ENCODE measurements around the gene ZNF778. TPM values are rescaled to one million over a fixed set of nuclear protein-coding genes. Genes with fewer than 3 reads are reported as not detected.

ZNF778 gene
- total and polyA plus RNA-seq, 2 donors (not counting 1 experiment from before 2014, with no cell fraction given): 2.2 to 13.4 TPM

GRCh38 chr16:89232107-89232506, 14.6 kb downstream of the ZNF778 start:
- Histone ChIP-seq H4K20me1 (ENCODE audit: control insufficient read depth, insufficient read depth, low read length, poor library complexity, severe bottlenecking) (no peaks in the 10 kb centered on the region), H3K27me3 (replicated peaks in 1 of 4; ENCODE audit: control extremely low read depth in 1 of 4, control insufficient read depth in 3 of 4, insufficient read depth in 4 of 4, low read length in 3 of 4) (no peaks in the 10 kb centered on the region), H3K9me3 (ENCODE audit: control extremely low read depth in 1 of 3, control insufficient read depth in 2 of 3, insufficient read depth in 1 of 3, low read length in 2 of 3) (peaks cover 4 to 17% (median 16%) of the 10 kb centered on the region in 3 donors), H3K27ac (ENCODE audit: low read length in 2 of 2) (no peak overlapping the region), H3K36me3 (replicated peaks in 1 of 2; ENCODE audit: control extremely low read depth in 1 of 2, control insufficient read depth in 1 of 2, extremely low read depth in 1 of 2, insufficient read depth in 2 of 2, low read length in 1 of 2) (peaks cover 14 to 33% of the 10 kb centered on the region in 2 experiments), H2AFZ (ENCODE audit: insufficient read depth, low read depth, low read length, poor library complexity, severe bottlenecking) (no peak overlapping the region), H3K4me3 (ENCODE audit: control extremely low read depth in 1 of 5, extremely low read depth in 1 of 5, insufficient read depth in 1 of 5, low read depth in 2 of 5, low read length in 4 of 5) (no peak overlapping the region), H3K4me1 (ENCODE audit: control insufficient read depth in 2 of 2, insufficient read depth in 2 of 2, low read length in 2 of 2) (no peaks in the 10 kb centered on the region), H3K79me2 (ENCODE audit: control insufficient read depth, insufficient read depth, low read length) (peaks cover 13% of the 10 kb centered on the region), H3K9ac (ENCODE audit: low read length) (no peak overlapping the region), H3K4me2 (replicated peaks; ENCODE audit: low read depth, low read length, poor library complexity, severe bottlenecking) (no peak overlapping the region)
- Mint-ChIP-seq H3K4me1 (no peaks in the 10 kb centered on the region), H3K27me3 (no peaks in the 10 kb centered on the region), H3K27ac (no peak overlapping the region), H3K4me3 (no peak overlapping the region), H3K9me3 (ENCODE audit: insufficient read depth) (no peaks in the 10 kb centered on the region)
- DNase-seq: no peak
- no peak for ATAC-seq (ENCODE audit: low read depth)
- intact Hi-C loops (cut with micrococcal nuclease): no loop called here
- POLR2A ChIA-PET: no interaction called here
- TF ChIP-seq, protein P1, sequence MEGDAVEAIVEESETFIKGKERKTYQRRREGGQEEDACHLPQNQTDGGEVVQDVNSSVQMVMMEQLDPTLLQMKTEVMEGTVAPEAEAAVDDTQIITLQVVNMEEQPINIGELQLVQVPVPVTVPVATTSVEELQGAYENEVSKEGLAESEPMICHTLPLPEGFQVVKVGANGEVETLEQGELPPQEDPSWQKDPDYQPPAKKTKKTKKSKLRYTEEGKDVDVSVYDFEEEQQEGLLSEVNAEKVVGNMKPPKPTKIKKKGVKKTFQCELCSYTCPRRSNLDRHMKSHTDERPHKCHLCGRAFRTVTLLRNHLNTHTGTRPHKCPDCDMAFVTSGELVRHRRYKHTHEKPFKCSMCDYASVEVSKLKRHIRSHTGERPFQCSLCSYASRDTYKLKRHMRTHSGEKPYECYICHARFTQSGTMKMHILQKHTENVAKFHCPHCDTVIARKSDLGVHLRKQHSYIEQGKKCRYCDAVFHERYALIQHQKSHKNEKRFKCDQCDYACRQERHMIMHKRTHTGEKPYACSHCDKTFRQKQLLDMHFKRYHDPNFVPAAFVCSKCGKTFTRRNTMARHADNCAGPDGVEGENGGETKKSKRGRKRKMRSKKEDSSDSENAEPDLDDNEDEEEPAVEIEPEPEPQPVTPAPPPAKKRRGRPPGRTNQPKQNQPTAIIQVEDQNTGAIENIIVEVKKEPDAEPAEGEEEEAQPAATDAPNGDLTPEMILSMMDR (IDR thresholded peaks at IDR 0.05): no peak
- no peak for TF ChIP-seq EZH2 (IDR thresholded peaks at IDR 0.05; ENCODE audit: borderline replicate concordance, insufficient read depth, low read depth, low read length, poor library complexity, severe bottlenecking)
- WGBS (ENCODE audit: insufficient coverage): 100% methylated on average over 2 of the region's 2 CpGs
- CTCF ChIA-PET: no interaction called here

- no peak for DNase-seq
Measured at GRCh38 chr16:89233678-89234490, 16.4 kb downstream of the ZNF778 start.

More at GRCh38 chr16:89233678-89234490, 16.4 kb downstream of the ZNF778 start:
- TF ChIP-seq, protein P1 (IDR thresholded peaks at IDR 0.05): no peak
- H3K9me3 ChIP-seq (ENCODE audit: control extremely low read depth in 1 of 3, control insufficient read depth in 2 of 3, insufficient read depth in 1 of 3, low read length in 2 of 3): peaks cover 0 to 6% (median 0%) of the 10 kb centered on the region in 3 donors
- no peak overlapping the region for H3K27ac ChIP-seq (ENCODE audit: low read length in 2 of 2)
- no peak overlapping the region for H3K9ac ChIP-seq (ENCODE audit: low read length)
- no peak overlapping the region for H3K4me3 ChIP-seq (ENCODE audit: control extremely low read depth in 1 of 5, extremely low read depth in 1 of 5, insufficient read depth in 1 of 5, low read depth in 2 of 5, low read length in 4 of 5)
- peaks cover 2% of the 10 kb centered on the region for H3K79me2 ChIP-seq (ENCODE audit: control insufficient read depth, insufficient read depth, low read length)
- H4K20me1 ChIP-seq (ENCODE audit: control insufficient read depth, insufficient read depth, low read length, poor library complexity, severe bottlenecking): no peaks in the 10 kb centered on the region
- Mint-ChIP-seq H3K9me3 (ENCODE audit: insufficient read depth) (no peaks in the 10 kb centered on the region), H3K4me3 (no peak overlapping the region), H3K27ac (no peak overlapping the region), H3K27me3 (no peaks in the 10 kb centered on the region), H3K4me1 (no peaks in the 10 kb centered on the region)
- no peak overlapping the region for H3K4me2 ChIP-seq (replicated peaks; ENCODE audit: low read depth, low read length, poor library complexity, severe bottlenecking)
- peaks cover 5 to 19% of the 10 kb centered on the region in 2 experiments for H3K36me3 ChIP-seq (replicated peaks in 1 of 2; ENCODE audit: control extremely low read depth in 1 of 2, control insufficient read depth in 1 of 2, extremely low read depth in 1 of 2, insufficient read depth in 2 of 2, low read length in 1 of 2)
- ChIA-PET CTCF (no interaction called here), POLR2A (no interaction called here)
- H3K27me3 ChIP-seq (replicated peaks in 1 of 4; ENCODE audit: control extremely low read depth in 1 of 4, control insufficient read depth in 3 of 4, insufficient read depth in 4 of 4, low read length in 3 of 4): no peaks in the 10 kb centered on the region
- WGBS (ENCODE audit: insufficient coverage): 99% methylated on average over 13 of the region's 16 CpGs
- intact Hi-C loops (cut with micrococcal nuclease): no loop called here
- no peaks in the 10 kb centered on the region for H3K4me1 ChIP-seq (ENCODE audit: control insufficient read depth in 2 of 2, insufficient read depth in 2 of 2, low read length in 2 of 2)
- H2AFZ ChIP-seq (ENCODE audit: insufficient read depth, low read depth, low read length, poor library complexity, severe bottlenecking): no peak overlapping the region
- no peak for ATAC-seq (ENCODE audit: low read depth)

Measured in B cell (primary cell).